Measurements from ENCODE around the gene MRM1. TPM values are rescaled to one million over a fixed set of nuclear protein-coding genes. Genes with fewer than 3 reads are reported as not detected.

Gene MRM1
- total RNA-seq, 1 donor from 2014 or later, result 1.6 TPM

- DNase-seq, result no peak
Observed at GRCh38 chr17:36632916-36633771, 31.8 kb downstream of the MRM1 start.

- no peak for DNase-seq
Observed at GRCh38 chr17:36640346-36640745, 39.0 kb downstream of the MRM1 start.

- DNase-seq, result no peak
Observed at GRCh38 chr17:36640836-36641235, 39.5 kb downstream of the MRM1 start.

- no peak for DNase-seq
Observed at GRCh38 chr17:36641331-36641876, 40.0 kb downstream of the MRM1 start.

GRCh38 chr17:36641877-36642845, 40.8 kb downstream of the MRM1 start:
- no peak for DNase-seq

- DNase-seq, result no peak
Observed at GRCh38 chr17:36643086-36643685, 41.8 kb downstream of the MRM1 start.

GRCh38 chr17:36645422-36645821, 44.0 kb downstream of the MRM1 start:
- no peak for DNase-seq

GRCh38 chr17:36647636-36648035, 46.3 kb downstream of the MRM1 start:
- DNase-seq, result no peak

GRCh38 chr17:36650096-36650775, 48.9 kb downstream of the MRM1 start:
- DNase-seq, result no peak

GRCh38 chr17:36653374-36653773, 52.0 kb downstream of the MRM1 start:
- DNase-seq, result no peak

- no peak for DNase-seq
Observed at GRCh38 chr17:36653856-36654255, 52.5 kb downstream of the MRM1 start.

- no peak for DNase-seq
Observed at GRCh38 chr17:36655726-36656125, 54.3 kb downstream of the MRM1 start.

- no peak for DNase-seq
Observed at GRCh38 chr17:36657390-36657762, 56.0 kb downstream of the MRM1 start.

- DNase-seq, result no peak
Observed at GRCh38 chr17:36657763-36658490, 56.5 kb downstream of the MRM1 start.

Other genes starting within 250 kb of the MRM1 start
- gene TBC1D3H, start 213.1 kb upstream of the MRM1 start, total RNA-seq, result not detected
- 24.1 TPM for gene ZNHIT3, start 114.9 kb upstream of the MRM1 start, total RNA-seq
- 65.1 TPM for gene MYO19, start 66.7 kb upstream of the MRM1 start, total RNA-seq
- gene PIGW, start 66.6 kb upstream of the MRM1 start, total RNA-seq, result 4.0 TPM
- 66.1 TPM for gene GGNBP2, start 56.7 kb upstream of the MRM1 start, total RNA-seq
- 5.7 TPM for gene DHRS11, start 9.7 kb upstream of the MRM1 start, total RNA-seq

All from skin of body (tissue), 2 donors.